ENCODE data around the gene CACNA1D. TPM values are rescaled to one million over a fixed set of nuclear protein-coding genes. Genes with fewer than 3 reads are reported as not detected.

The CACNA1D gene
- total and polyA plus RNA-seq, 2 donors (not counting 1 experiment from before 2014, with no cell fraction given), result 0.17 to 0.37 TPM

GRCh38 chr3:53773021-53773436, 278.6 kb downstream of the CACNA1D start:
- H3K27ac ChIP-seq (ENCODE audit: insufficient read depth, low read length), result peak overlapping the region; percentile 5
- H3K9ac ChIP-seq (ENCODE audit: insufficient read depth, low read length), result no peak overlapping the region

GRCh38 chr3:53773611-53774368, 279.4 kb downstream of the CACNA1D start:
- Histone ChIP-seq H3K79me2 (ENCODE audit: control insufficient read depth, insufficient read depth, low read length) (no peaks in the 10 kb centered on the region), H2AFZ (ENCODE audit: low read length) (peak overlapping the region; percentile 1), H3K9ac (ENCODE audit: insufficient read depth, low read length) (no peak overlapping the region), H3K4me1 (ENCODE audit: control insufficient read depth, extremely low read depth, insufficient read depth, low read length) (peaks cover 15% of the 10 kb centered on the region), H3K4me2 (ENCODE audit: extremely low read depth, insufficient read depth, low read length) (peak overlapping the region; percentile 34), H3K4me3 (replicated peaks in 1 of 4; ENCODE audit: control extremely low read depth in 1 of 4, insufficient read depth in 1 of 4, low read depth in 3 of 4, low read length in 4 of 4) (no peak overlapping the region), H3K36me3 (ENCODE audit: control insufficient read depth, insufficient read depth, low read length) (no peaks in the 10 kb centered on the region), H3K9me3 (ENCODE audit: control insufficient read depth, insufficient read depth, low read depth, low read length) (no peaks in the 10 kb centered on the region), H4K20me1 (ENCODE audit: control insufficient read depth, extremely low read depth, insufficient read depth, low read length) (no peaks in the 10 kb centered on the region), H3K27ac (ENCODE audit: insufficient read depth, low read length) (peak overlapping the region; percentile 5), H3K27me3 (ENCODE audit: control insufficient read depth, insufficient read depth, low read length) (peaks cover 3% of the 10 kb centered on the region)
- TF ChIP-seq CTCF (conservative IDR thresholded peaks at IDR 0.05 in 1 of 2, IDR thresholded peaks at IDR 0.05 in 1 of 2; ENCODE audit: low read depth in 1 of 2, low read length in 2 of 2) (no peak), EZH2 (IDR thresholded peaks at IDR 0.05; ENCODE audit: low read length, missing control alignments) (no peak)
- peak; percentile 76 to 87 for DNase-seq (ENCODE audit: low read depth in 2 of 2)

More at GRCh38 chr3:53773021-53773436, 278.6 kb downstream of the CACNA1D start:
- peak in 1 of 2 donors; percentile 51 for DNase-seq (ENCODE audit: low read depth in 2 of 2)
- Histone ChIP-seq H3K79me2 (ENCODE audit: control insufficient read depth, insufficient read depth, low read length) (no peaks in the 10 kb centered on the region), H3K4me2 (ENCODE audit: extremely low read depth, insufficient read depth, low read length) (peak overlapping the region; percentile 34), H3K36me3 (ENCODE audit: control insufficient read depth, insufficient read depth, low read length) (no peaks in the 10 kb centered on the region), H3K4me3 (replicated peaks in 1 of 4; ENCODE audit: control extremely low read depth in 1 of 4, insufficient read depth in 1 of 4, low read depth in 3 of 4, low read length in 4 of 4) (no peak overlapping the region), H2AFZ (ENCODE audit: low read length) (peak overlapping the region; percentile 1), H3K4me1 (ENCODE audit: control insufficient read depth, extremely low read depth, insufficient read depth, low read length) (peaks cover 15% of the 10 kb centered on the region), H3K9me3 (ENCODE audit: control insufficient read depth, insufficient read depth, low read depth, low read length) (no peaks in the 10 kb centered on the region), H3K27me3 (ENCODE audit: control insufficient read depth, insufficient read depth, low read length) (peaks cover 3% of the 10 kb centered on the region), H4K20me1 (ENCODE audit: control insufficient read depth, extremely low read depth, insufficient read depth, low read length) (no peaks in the 10 kb centered on the region)
- TF ChIP-seq CTCF (conservative IDR thresholded peaks at IDR 0.05 in 1 of 2, IDR thresholded peaks at IDR 0.05 in 1 of 2; ENCODE audit: low read depth in 1 of 2, low read length in 2 of 2) (no peak), EZH2 (IDR thresholded peaks at IDR 0.05; ENCODE audit: low read length, missing control alignments) (no peak)

- H3K9me3 ChIP-seq (ENCODE audit: control insufficient read depth, insufficient read depth, low read depth, low read length), result no peaks in the 10 kb centered on the region
- peaks cover 3% of the 10 kb centered on the region for H3K27me3 ChIP-seq (ENCODE audit: control insufficient read depth, insufficient read depth, low read length)
- no peak overlapping the region for H3K9ac ChIP-seq (ENCODE audit: insufficient read depth, low read length)
- TF ChIP-seq EZH2 (IDR thresholded peaks at IDR 0.05; ENCODE audit: low read length, missing control alignments), result no peak
- no peak for TF ChIP-seq CTCF (conservative IDR thresholded peaks at IDR 0.05 in 1 of 2, IDR thresholded peaks at IDR 0.05 in 1 of 2; ENCODE audit: low read depth in 1 of 2, low read length in 2 of 2)
- no peak overlapping the region for H2AFZ ChIP-seq (ENCODE audit: low read length)
- peaks cover 15% of the 10 kb centered on the region for H3K4me1 ChIP-seq (ENCODE audit: control insufficient read depth, extremely low read depth, insufficient read depth, low read length)
- no peak overlapping the region for H3K4me2 ChIP-seq (ENCODE audit: extremely low read depth, insufficient read depth, low read length)
- H4K20me1 ChIP-seq (ENCODE audit: control insufficient read depth, extremely low read depth, insufficient read depth, low read length), result no peaks in the 10 kb centered on the region
- no peaks in the 10 kb centered on the region for H3K36me3 ChIP-seq (ENCODE audit: control insufficient read depth, insufficient read depth, low read length)
- H3K4me3 ChIP-seq (replicated peaks in 1 of 4; ENCODE audit: control extremely low read depth in 1 of 4, insufficient read depth in 1 of 4, low read depth in 3 of 4, low read length in 4 of 4), result no peak overlapping the region
- no peak for DNase-seq (ENCODE audit: low read depth in 2 of 2)
- no peaks in the 10 kb centered on the region for H3K79me2 ChIP-seq (ENCODE audit: control insufficient read depth, insufficient read depth, low read length)
- no peak overlapping the region for H3K27ac ChIP-seq (ENCODE audit: insufficient read depth, low read length)
Observed at GRCh38 chr3:53774414-53774813, 280.0 kb downstream of the CACNA1D start.
